GM18505 (cell line): Measurements from ENCODE around the gene PDLIM5.
"Not testable (repeated sequence)": the region's sequence is repeated elsewhere in the genome, so short reads cannot be mapped to it uniquely, and the experiment has no call there.

Experiments used
- ATAC-seq: cut with Tn5 transposase; IDR thresholded peaks from one replicate; pipeline ENCODE4 v1.9.1; 2021; ENCODE audit not compliant: unreplicated experiment
- POLR2A ChIP-seq: IDR thresholded peaks from 4 replicates; pipeline ENCODE4 v1.6.1; 2011; ENCODE audit warnings: borderline replicate concordance; ENCODE audit not compliant: insufficient read depth, insufficient read length; ENCODE audit errors: extremely low read depth

Gene PDLIM5

DNA sequence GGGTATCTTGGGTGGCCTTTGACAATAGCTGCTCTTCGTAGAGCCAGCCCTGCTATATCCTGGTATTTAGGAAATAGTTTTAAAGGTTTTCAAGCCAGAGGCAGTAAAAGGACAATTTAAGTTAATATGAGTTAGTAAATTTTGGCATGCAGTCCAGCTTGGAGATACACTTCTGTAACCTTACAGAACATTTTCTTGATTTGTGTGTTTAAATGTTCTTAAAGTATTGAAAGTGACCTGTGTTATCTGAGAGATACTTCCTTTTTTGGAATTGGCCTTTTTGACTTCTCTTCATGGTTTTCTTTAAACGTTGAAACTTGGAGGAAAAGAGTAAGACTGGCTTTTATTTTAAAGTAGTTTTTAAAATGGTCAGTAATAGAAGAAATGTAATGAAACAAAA, 25.5 kb downstream of the PDLIM5 start:
- no peak for TF ChIP-seq POLR2A
- ATAC-seq: no peak

DNA sequence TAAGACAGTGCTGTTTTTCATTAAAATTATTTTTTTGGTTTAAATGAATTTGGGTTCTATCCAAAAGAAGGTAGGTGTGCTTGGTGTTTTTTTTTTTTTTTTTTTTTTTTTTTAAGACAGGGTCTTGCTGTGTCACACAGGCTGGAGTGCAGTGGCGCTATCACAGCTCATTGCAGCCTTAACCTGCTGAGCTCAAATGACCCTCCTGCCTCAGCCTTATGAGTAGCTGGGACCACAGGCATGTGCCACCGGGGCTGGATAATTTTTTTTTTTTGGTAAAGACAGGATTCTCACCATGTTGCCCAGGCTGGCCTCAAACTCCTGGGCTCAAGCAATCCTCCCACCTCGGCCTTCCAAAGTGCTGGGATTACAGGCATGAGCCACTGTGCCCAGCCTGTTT, 27.1 kb downstream of the PDLIM5 start:
- not testable (repeated sequence) for ATAC-seq

DNA sequence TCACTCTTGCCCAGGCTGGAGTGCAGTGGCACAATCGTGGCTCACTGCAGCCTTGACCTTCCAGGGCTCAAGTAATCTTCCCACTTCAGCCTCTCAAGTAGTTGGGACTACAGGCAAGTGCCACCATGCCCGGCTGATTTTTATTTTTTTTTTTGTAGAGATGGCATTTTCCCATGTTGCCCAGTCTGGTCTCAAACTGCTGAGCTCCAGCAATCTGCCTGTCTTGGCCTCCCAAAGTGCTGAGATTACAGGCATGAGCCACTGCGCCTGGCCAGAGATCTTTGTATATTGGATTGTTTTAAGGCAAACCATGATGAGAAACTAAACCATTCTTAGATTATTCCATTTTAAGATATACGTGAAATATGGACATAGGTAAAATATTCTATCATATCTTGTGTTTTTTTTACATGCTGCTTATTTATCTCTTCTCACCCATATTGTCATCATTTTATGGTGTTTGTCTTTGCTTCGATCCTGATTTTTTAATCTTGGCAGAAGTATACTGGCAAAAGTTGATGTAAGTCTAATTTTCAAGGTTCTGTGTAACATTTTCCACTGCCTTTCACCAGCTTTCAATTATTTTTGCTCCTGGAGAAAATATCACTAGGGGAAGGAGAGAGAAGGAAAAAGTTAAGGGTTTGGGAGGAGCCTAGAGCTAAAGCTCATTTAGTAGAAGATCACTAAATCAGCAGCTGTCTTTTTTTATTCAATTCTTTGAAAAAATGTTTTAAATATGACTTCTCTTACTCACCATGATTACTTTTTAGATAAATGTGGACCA, 27.8 kb downstream of the PDLIM5 start:
- no peak for TF ChIP-seq POLR2A
- no peak for ATAC-seq

DNA sequence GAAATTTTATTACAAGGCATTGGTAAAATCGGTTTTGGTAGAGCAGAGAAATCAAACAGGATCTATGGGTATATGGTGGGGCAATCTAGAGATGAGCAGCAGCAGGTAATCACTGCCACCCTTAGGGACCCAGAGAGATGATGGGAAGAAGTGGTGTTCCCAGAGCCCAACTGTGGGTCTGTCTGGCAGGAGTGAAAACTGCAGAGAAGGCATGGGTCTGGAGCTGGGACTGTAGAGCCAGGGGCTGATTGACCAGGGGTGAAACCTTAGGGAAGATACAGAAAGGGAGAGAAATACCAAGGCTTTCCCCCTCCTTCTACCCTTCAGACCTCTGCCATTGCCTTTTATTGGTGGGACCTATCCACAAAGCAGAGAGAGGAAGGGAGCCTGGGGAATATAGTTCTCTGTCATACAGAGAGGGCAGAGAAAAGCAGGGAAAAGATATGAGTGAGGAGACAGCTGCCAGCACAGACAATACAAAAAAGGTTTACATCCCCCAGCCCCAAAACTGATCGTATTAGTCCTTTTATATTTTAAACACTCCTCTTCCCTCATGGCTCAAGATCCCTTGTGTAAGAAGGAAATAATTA, 28.7 kb downstream of the PDLIM5 start:
- ATAC-seq: no peak
- TF ChIP-seq POLR2A: no peak

DNA sequence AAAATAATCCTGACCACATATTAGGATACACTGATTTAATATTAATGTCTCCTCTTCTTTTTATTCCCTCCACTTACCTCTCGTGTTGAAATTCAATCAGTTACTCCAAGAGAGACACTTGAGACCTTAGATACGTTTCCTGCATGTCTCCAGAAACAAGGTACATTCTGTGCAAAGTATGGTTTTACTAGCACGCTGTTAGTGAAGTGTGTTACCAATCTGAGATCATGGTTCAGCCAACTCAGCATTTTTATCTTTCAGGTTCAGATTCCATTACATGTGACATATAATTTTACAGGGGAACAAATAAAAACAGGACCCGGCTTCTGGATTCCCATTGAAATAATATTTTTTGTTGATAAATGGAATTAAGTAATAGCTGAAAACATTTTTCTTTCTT, 32.2 kb downstream of the PDLIM5 start:
- no peak for ATAC-seq
- TF ChIP-seq POLR2A: no peak

DNA sequence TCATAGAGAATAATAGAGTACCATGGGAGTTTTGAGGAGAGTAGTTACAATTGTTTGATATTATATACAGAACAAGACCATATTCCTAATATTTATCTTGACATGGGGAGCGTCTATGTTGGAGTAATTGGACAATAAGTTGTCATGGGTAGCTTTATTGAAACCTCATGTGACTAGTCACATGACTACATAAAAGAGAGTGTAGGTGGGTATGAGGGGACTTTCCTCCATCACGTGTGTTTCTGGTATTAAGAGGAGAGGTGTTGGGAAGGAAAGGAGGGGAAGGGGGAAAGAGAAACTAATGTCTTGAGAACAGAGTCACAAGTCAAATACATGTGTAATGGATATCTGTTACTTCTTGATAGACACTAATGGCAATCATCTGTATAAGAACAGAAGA, 33.1 kb downstream of the PDLIM5 start:
- TF ChIP-seq POLR2A: no peak
- ATAC-seq: no peak

DNA sequence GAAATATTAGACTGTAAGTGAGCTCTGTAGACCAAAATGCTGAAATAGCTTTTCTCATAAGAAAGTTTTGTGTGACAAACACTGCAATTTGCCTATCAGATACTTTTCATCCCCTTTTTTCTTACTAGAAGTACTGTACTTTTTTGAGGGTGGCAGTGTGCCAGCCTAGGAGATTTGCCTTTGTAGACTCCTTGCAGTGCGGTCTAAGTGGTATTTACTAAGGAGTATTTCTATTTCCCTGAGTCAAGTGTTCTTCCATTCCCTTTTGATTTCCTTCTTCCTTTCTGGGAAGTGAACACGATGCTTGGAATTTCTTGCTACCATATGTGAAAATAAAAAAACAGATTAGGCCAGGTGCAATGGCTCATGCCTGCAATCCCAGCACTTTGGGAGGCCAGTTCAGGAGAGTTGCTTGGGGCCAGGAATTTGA, 34.6 kb downstream of the PDLIM5 start:
- ATAC-seq: no peak
- TF ChIP-seq POLR2A: no peak

DNA sequence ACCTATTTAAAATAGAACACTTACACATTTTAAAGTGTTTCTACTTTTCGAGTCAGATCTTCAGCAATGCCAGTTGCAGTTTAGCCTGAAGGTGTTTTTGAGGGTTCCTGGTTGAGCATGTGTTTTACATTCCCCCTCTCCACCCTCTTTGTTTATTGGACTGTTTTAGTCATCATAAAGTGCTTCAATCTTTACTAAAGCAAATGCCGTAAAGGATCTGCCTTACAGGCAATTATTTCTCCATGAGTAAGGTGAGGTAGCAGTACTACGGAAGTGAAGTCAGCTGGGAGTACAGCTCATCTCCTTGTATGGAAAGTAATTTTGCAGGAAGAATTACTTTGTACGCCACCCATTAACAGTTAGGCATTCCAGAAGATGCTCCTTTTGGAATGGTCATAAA, 36.9 kb downstream of the PDLIM5 start:
- no peak for ATAC-seq

DNA sequence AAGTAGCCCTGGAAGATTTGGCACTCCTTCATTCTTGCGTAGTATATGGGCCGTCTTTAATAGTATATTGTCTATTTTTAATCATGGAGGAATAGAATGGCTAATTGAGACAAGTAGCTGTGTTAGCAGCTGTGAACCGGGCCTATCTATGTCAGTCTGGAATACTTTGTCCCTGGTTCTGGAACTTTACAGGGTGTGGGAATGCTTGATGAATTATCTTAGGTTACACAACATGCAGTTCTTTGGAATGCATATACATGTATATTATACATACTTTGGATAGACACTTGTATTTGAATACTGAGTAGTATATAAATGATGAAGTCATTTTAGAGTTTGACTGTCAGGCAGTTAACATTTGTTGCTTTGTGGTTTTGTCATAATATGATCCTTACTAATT, 37.4 kb downstream of the PDLIM5 start:
- no peak for TF ChIP-seq POLR2A
- no peak for ATAC-seq

More for the DNA sequence above, 36.9 kb downstream of the PDLIM5 start:
- TF ChIP-seq POLR2A: no peak

DNA sequence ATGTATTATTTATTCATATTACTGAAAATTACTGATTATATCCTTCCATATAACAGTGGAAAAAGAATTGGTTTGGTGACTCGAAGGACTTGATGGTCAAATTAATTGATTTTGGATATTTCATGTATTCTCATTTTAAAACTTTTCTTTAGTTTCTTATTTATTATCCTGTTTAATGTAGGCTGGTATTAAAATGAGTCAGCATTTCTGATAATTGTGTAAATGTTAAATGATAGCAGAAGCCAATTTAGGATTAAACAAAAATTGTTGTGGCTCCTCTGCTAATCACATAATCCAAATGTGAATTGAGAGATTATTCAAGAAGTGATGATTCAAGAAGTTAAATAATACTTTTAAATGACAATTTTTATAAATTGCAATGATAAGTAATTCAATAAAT, 38.7 kb downstream of the PDLIM5 start:
- no peak for ATAC-seq
- no peak for TF ChIP-seq POLR2A

DNA sequence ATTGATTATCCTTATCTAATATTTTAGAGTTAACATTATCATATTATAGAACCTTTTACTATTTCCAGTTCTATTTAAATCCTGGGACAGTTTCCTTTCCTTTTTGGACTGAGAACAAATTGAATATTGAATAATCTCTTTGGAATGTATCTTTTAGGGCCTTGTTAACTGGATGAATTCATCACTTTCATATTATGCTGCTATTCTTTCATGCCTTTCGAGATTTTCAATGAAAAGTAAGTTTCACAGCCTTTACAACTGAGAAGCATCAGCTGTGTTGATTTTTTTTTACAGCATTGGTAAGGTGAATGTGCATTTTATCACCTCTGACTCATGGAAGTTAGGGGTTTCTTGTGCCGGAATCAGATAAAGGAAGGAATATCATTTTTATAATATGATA, 39.6 kb downstream of the PDLIM5 start:
- no peak for TF ChIP-seq POLR2A
- ATAC-seq: no peak

DNA sequence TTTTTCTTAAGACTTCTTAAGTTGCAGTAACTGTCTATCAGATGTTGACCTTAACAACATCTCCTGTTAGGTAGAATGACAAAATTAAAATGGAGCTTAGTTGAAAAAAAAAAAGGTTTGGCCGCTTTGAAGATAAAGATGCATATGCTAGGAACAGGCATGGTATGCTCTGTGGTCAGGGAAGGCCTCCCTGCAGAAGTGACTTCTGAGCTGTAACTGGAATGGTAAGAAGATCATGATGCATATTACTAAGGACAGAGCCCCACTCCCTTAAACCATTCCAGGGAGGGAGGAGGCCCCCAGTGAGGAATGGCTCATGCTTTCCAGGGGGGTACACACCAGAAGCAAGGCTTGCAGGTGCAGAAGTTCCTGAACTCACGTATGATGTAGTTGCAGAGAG, 43.7 kb downstream of the PDLIM5 start:
- ATAC-seq: no peak
- no peak for TF ChIP-seq POLR2A

DNA sequence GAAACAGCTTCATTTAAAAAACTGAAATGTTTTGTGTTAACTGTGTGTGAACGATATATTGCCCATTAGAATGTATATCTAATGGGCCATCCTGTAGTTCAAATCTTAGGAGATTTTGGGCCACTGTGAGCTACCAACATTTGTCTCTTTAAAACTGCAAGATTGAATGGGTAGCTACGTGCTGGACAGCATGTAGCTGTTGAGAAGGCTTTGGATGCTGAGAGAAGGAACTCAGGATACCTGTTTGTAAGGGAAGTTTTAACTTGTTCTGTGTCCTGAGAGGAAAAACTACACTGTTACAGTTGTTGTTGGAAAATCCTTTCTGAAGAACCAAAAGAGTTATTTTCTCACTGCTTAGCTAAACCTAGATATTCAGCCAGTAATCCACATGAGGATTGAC, 45.9 kb downstream of the PDLIM5 start:
- TF ChIP-seq POLR2A: no peak
- ATAC-seq: no peak

DNA sequence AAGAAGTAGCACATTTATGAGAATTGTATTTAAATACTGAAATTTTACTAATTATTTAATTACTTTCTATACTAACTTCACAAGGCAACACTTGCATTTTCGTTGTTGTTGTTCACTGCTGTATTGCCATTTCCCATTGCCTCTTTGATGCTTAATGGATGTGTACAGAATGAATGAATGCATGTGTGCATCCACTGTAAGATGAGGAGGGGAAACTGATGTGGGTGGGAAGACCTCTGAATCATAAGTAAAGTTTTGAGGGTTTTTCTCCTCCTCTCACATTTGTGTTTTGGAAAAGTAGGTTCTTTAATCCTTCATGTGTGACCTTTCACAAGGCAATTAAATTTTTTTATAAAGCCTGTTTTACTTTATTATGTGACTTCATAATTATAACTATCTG, 46.8 kb downstream of the PDLIM5 start:
- ATAC-seq: no peak
- no peak for TF ChIP-seq POLR2A
